ENCODE data around the gene ZNF609. TPM values are rescaled to one million over a fixed set of nuclear protein-coding genes. Genes with fewer than 3 reads are reported as not detected.

ZNF609 gene
- total RNA-seq, 1 experiment from 2014 or later, result 49.0 TPM

DNA sequence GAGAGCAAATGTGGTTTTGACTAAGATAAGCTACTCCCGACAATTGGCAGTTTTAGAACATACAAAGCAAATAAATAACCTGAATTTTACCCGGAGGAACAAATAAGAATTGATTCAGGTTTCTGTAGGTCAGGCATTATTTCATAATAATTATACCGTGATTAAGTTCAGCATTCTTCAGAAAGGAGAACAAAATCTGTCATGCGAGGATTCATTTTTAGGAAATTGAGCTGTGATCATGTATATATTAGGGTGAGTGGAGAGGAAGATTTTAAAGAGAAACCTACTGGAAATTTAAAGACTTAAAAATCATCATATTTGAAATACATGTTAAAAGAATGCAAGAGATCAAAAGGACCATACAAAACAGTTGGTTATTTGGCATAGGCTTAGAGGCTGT, 20.5 kb downstream of the ZNF609 start:
- TF ChIP-seq CTCF (IDR thresholded peaks at IDR 0.05; ENCODE audit: unreplicated experiment), result no peak
- Mint-ChIP-seq H3K36me3 (ENCODE audit: insufficient read depth, unreplicated experiment) (peaks cover 27% of the 10 kb centered on the region), H3K9me3 (ENCODE audit: unreplicated experiment) (no peaks in the 10 kb centered on the region), H3K27ac (ENCODE audit: low read depth, unreplicated experiment) (no peak overlapping the region), H3K27me3 (ENCODE audit: insufficient read depth, unreplicated experiment) (no peaks in the 10 kb centered on the region), H3K4me3 (ENCODE audit: unreplicated experiment) (no peak overlapping the region), H3K4me1 (ENCODE audit: insufficient read depth, unreplicated experiment) (no peaks in the 10 kb centered on the region)
- no peak for DNase-seq (ENCODE audit: unreplicated experiment)
- no TSS peak for BruUV-seq (replicated peaks)
- POLR2A ChIA-PET, result interaction anchor here (1.0 to 1.4 kb wide), 2 partner anchors 10 to 24 kb away, joined by 3 to 4 read pairs; no protein-coding TSS in a partner anchor
- CTCF ChIA-PET, result interaction anchor here (0.7 kb wide), 1 partner anchor 20 kb away, joined by 4 read pairs; no protein-coding TSS in a partner anchor
- intact Hi-C loops (cut with micrococcal nuclease), result no loop called here

GRCh38 chr15:64483749-64484148, 23.4 kb downstream of the ZNF609 start:
- Mint-ChIP-seq H3K27ac (ENCODE audit: low read depth, unreplicated experiment) (no peak overlapping the region), H3K4me1 (ENCODE audit: insufficient read depth, unreplicated experiment) (no peaks in the 10 kb centered on the region), H3K9me3 (ENCODE audit: unreplicated experiment) (no peaks in the 10 kb centered on the region), H3K27me3 (ENCODE audit: insufficient read depth, unreplicated experiment) (no peaks in the 10 kb centered on the region), H3K4me3 (ENCODE audit: unreplicated experiment) (no peak overlapping the region), H3K36me3 (ENCODE audit: insufficient read depth, unreplicated experiment) (peaks cover 14% of the 10 kb centered on the region)
- ChIA-PET CTCF (interaction anchor here (0.6 kb wide), 4 partner anchors 12 to 657 kb away, joined by 3 to 4 read pairs (median 4); no protein-coding TSS in a partner anchor), POLR2A (interaction anchor here (1.5 kb wide), 1 partner anchor 24 kb away, joined by 4 read pairs; the partner anchor contains the start of gene ZNF609)
- no peak for DNase-seq (ENCODE audit: unreplicated experiment)
- no TSS peak for BruUV-seq (replicated peaks)
- TF ChIP-seq CTCF (IDR thresholded peaks at IDR 0.05; ENCODE audit: unreplicated experiment), result no peak
- intact Hi-C loops (cut with micrococcal nuclease), result no loop called here

DNA sequence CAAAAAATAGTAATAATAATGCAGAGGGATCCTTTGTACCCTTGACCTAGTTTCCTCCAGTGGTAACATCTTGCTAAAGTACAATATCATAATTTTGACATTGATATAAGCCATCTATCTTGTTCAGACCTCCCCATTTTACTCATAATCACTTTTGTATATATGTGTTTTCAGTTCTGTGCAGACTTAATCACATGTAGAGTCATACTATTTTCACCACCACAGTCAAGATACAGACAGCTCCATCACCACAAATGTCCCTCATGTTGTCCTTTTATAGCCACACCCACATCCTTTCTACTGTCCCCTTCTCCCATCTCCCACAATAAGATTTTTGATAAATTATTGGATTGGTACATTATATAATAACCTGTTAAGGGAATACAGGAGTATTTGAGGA, 25.4 kb downstream of the ZNF609 start:
- DNase-seq (ENCODE audit: unreplicated experiment), result no peak
- Mint-ChIP-seq H3K4me1 (ENCODE audit: insufficient read depth, unreplicated experiment) (no peaks in the 10 kb centered on the region), H3K27ac (ENCODE audit: low read depth, unreplicated experiment) (no peak overlapping the region), H3K27me3 (ENCODE audit: insufficient read depth, unreplicated experiment) (no peaks in the 10 kb centered on the region), H3K4me3 (ENCODE audit: unreplicated experiment) (no peak overlapping the region), H3K36me3 (ENCODE audit: insufficient read depth, unreplicated experiment) (peaks cover 20% of the 10 kb centered on the region), H3K9me3 (ENCODE audit: unreplicated experiment) (no peaks in the 10 kb centered on the region)
- CTCF ChIA-PET, result no interaction called here
- POLR2A ChIA-PET, result interaction anchor here (0.6 to 0.7 kb wide), 2 partner anchors 82 to 122 kb away, joined by 3 read pairs; no protein-coding TSS in a partner anchor
- no TSS peak for BruUV-seq (replicated peaks)
- no peak for TF ChIP-seq CTCF (IDR thresholded peaks at IDR 0.05; ENCODE audit: unreplicated experiment)
- intact Hi-C loops (cut with micrococcal nuclease), result no loop called here

- no peaks in the 10 kb centered on the region for H3K9me3 Mint-ChIP-seq (ENCODE audit: unreplicated experiment)
- no peak for DNase-seq (ENCODE audit: unreplicated experiment)
- TF ChIP-seq CTCF (IDR thresholded peaks at IDR 0.05; ENCODE audit: unreplicated experiment), result no peak
- CTCF ChIA-PET, result interaction anchor here (0.6 to 1.2 kb wide), 2 partner anchors 141 to 163 kb away, joined by 4 to 5 read pairs; no protein-coding TSS in a partner anchor
- H3K4me1 Mint-ChIP-seq (ENCODE audit: insufficient read depth, unreplicated experiment), result peaks cover 7% of the 10 kb centered on the region
- BruUV-seq (replicated peaks), result no TSS peak
- POLR2A ChIA-PET, result interaction anchor here (1.2 kb wide), 1 partner anchor 18 kb away, joined by 4 read pairs; no protein-coding TSS in a partner anchor
- H3K27ac Mint-ChIP-seq (ENCODE audit: low read depth, unreplicated experiment), result no peak overlapping the region
- peaks cover 6% of the 10 kb centered on the region for H3K36me3 Mint-ChIP-seq (ENCODE audit: insufficient read depth, unreplicated experiment)
- no peaks in the 10 kb centered on the region for H3K27me3 Mint-ChIP-seq (ENCODE audit: insufficient read depth, unreplicated experiment)
- H3K4me3 Mint-ChIP-seq (ENCODE audit: unreplicated experiment), result no peak overlapping the region
- intact Hi-C loops (cut with micrococcal nuclease), result no loop called here
These were observed 30.4 kb downstream of the ZNF609 start for GRCh38 chr15:64490598-64491259.

All from MCF 10A (cell line).